Stimulated activated CD8-positive, alpha-beta memory T cell treated with anti-CD3 and anti-CD28 coated beads, Interleukin-4, amount 100 ng/mL, for 24 hours (primary cell): ENCODE data around the gene MINK1.
"Not testable (repeated sequence)": the region's sequence is repeated elsewhere in the genome, so short reads cannot be mapped to it uniquely, and the experiment has no call there.

ENCODE experiments used
- DNase-seq: peaks from one replicate; pipeline ENCODE4 v3.0.0-alpha.2; 2020; ENCODE audit warnings: low read depth

The MINK1 gene

DNA sequence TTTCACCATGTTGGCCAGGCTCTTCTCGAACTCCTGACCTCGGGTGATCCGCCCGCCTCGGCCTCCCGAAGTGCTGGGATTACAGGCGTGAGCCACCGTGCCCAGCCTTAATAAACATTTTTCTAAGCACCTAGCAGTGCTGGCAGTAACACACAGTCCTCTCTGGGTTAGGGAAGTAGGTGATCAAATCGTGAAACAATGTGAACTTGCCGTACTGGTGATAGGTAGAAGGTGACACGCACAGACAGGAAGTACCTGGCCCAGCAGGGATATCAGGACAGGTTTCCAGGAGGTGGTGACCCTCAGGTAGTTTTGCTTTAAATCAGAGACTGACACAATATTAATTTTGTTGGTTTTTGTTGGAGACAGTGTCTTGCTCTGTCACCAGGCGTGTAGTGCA is 21.7 kb upstream of the MINK1 start:
- no peak for DNase-seq

- DNase-seq: no peak
These were observed 20.4 kb upstream of the MINK1 start for GRCh38 chr17:4812690-4813089.

- DNase-seq: no peak
These were observed 18.0 kb upstream of the MINK1 start for GRCh38 chr17:4815043-4815675.

DNA sequence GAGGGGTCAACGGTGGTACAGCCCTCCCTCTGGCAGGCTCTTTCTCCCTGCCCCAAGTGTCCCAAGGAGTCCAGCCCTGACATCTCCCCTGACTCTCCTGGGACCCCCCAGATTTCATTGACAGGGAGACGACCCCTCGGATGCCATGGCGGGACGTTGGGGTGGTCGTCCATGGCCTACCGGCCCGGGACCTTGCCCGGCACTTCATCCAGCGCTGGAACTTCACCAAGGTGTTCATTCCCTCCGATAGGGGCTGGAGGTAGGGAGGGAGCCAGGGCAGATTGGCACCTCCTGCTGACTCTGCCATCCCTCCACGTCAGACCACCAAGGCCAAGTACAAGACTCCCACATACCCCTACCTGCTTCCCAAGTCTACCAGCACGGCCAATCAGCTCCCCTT is 16.3 kb upstream of the MINK1 start:
- no peak for DNase-seq

GRCh38 chr17:4818276-4818675 is 14.9 kb upstream of the MINK1 start:
- no peak for DNase-seq

DNA sequence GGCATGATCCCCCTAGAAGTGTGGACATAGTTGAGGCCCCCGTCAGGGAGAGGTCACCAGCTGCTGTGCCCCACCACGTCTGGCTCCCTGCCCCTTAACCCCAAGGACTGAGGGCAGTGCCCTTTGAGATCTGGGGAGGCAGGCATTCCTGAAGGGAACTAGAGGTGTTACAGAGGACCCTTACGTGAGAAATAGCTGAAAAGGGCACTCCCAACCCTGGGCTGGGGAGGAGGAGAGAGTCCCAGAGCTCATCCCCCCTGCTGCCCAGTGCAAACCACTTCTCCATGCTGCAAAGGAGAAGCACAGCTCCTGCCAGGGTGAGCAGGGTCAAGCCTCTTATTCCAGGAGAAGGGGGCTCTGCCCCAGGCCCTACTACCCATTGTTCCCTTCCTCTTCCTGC is 10.3 kb upstream of the MINK1 start:
- DNase-seq: no peak

DNA sequence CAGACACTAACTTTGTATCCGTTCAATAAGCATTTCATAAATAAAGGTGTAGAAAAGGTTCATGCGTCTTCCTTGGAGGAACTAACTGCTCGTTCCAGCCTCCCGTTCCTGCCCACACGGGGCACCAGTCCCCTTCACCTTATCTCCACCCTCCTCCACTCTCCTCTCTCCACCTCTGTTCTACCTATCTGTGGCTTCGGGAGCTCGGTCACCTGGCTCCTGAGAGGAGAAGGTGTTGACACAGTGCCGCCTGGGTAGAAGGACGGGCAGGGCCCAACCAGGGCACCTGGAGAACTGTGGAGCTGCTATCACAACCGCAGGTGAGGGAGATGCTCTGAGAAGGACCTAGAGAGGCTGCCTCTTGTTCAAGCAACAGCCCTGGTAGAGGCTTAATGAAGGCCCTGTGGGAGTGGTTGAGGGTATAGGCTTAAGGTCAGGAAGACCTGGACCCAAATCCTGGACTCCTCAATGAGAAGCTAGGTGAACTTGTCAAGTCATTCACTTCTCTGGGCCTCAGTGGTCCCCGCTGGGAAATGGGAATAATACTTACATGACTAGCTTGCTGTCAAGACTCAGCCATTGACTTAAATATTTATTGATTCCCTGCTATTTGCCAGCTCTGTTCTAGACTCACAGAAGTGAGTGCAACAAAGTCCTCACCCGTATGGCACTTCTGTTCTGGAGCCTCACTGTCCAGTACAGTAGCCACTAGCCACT is 9.6 kb upstream of the MINK1 start:
- DNase-seq: no peak

GRCh38 chr17:4827399-4827798 is 5.7 kb upstream of the MINK1 start:
- DNase-seq: no peak

DNA sequence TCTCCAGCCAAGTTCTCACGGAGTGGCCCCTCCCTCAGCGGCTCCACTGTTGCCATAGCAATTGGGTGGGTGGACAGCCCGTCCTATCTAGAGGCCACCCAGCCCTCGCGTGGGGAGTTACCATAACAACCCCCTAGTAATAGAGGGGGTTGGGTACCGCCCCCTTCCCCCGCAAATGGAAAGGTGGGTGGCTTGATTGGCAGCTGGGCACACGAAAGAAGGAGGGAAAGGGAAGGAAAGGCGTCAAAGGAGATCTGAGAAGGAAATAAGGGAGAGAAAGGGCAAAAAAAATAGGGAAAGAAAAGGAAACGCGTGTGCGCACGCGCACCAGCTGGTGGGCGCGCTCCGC is 337 bp upstream of the MINK1 start:
- not testable (repeated sequence) for DNase-seq

DNA sequence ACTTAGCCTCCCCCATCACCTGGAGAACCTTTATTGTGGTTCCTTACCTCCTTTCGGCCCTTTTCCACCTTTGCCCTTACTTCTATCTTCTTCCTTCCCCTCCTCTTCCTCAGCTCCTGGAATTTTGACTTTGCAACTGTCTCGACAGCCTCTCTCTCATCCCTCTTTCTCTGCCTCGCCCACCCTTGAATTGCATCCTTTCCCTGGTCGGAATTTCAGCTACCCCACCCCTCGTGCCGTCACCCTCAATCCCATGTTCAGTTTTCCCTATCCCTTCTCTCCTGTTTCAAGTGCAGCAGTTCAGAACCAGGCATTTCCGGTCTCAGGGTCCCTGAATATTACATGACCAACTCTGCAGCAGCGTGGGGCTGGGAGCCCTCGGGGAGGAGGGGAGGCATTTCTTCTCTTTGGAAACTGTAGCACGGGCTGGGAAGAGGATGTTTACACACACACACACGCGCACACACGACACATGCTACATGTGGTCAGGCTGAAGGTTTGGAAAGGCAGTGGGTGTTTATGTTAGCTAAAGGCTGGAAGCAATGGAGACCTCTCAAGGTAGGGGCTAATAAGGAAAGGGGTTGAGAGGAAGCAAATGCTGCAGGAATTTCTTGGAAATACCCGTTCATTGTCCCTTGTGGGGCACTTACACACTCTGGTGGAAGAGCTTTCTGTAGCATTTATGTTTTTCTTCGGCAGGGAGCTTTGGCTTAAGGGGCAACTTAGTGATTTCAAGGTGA is 971 bp downstream of the MINK1 start:
- DNase-seq: no peak

DNA sequence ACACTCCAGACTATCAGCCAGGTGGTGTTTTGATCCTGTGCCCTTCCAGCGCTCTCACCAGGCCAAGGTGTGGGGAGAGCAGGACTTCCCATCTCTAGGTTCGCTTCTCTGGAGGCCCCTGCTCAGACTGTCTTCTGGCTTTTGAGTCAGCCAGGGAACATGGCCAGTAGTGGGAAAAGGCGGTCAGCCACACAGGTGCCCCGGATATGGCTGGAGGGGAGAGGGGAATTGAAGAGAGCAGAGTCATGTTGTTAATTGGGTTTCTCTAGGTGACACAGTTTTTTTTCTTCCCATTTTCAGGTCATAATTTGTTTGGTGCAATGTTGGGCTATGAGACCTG is 1.5 kb downstream of the MINK1 start:
- no peak for DNase-seq

- DNase-seq: no peak
These were observed 3.1 kb downstream of the MINK1 start for GRCh38 chr17:4836221-4836620.

- no peak for DNase-seq
These were observed 4.5 kb downstream of the MINK1 start for GRCh38 chr17:4837471-4838308.

- DNase-seq: no peak
These were observed 5.2 kb downstream of the MINK1 start for GRCh38 chr17:4838309-4838785.

DNA sequence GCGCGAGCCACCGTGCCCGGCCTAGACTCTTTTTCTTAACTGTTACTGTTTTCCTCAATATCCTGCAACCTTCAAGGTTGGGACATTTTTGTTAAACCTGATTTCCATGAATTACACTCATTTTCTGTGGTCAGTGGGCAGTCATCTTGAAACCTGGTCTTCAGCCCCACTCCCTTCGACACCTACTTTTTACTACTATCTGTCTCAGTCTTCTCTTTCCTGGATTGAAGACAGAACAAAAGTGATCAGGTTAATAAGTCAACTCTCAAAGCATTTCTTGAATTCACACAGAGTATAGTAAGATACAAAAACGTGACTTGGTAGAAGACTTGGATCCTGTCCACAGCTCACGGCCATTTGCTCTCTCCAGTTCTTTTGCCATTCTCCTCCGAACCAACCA is 6.1 kb downstream of the MINK1 start:
- no peak for DNase-seq

DNA sequence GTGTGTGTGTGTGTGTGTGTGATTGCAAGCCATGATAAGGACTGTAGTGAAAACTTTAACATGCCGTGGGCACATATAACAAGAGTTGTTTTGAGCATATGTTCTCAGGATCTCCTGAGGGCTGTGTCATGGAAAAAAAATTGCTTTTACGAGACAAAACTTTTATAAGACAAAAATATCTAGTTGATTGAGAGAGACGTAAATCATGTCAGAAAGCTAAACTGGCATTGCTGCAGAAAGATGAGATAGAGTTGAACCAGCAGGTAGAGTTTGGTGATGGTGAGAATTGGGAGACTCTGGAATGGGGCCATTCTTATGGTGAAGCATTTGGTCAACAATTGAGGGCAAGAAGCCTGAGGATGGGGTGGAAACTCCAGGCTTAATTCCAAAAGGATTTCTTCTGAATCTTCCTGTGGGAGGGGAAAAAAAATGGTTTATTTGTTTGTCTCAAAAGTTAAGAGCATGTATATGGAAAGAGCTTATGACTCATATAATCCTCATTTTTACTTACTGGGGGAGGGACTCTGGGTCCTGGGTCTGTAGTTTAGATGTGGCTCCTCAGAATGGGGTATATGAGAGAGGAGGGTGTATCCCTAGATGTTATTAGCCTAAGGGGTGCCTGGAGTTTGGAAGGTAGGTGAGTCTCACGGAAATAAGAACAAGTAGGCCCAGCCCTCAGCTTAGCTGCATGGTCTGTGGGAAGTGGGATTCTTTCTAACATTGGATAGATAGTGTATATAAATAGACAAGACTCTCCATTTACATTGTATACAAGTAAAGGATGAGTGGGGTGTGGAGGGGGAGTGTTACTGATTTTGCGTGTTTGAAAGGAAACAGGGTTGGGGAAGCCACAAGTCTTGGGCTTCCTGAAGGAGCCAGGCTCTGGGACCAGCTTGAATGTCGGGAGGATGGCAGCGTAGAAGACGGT is 7.1 kb downstream of the MINK1 start:
- DNase-seq: no peak

DNA sequence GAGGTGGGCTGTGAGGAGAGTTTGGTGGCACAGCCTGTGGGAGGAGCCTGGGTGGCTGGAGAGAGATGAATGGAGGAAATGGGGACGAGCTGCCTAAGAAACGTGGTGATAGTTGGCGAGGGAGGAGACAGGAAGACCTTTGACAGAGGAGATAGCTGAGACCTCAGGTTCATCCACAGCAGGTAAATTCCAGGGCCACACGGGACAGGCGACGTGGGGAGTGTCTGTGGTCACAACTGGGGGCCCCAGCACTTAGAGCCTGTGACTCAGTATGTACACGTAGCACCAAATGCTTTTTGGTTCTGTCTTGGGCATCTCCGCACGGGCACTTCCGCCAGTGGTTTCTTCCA is 7.7 kb downstream of the MINK1 start:
- no peak for DNase-seq

DNA sequence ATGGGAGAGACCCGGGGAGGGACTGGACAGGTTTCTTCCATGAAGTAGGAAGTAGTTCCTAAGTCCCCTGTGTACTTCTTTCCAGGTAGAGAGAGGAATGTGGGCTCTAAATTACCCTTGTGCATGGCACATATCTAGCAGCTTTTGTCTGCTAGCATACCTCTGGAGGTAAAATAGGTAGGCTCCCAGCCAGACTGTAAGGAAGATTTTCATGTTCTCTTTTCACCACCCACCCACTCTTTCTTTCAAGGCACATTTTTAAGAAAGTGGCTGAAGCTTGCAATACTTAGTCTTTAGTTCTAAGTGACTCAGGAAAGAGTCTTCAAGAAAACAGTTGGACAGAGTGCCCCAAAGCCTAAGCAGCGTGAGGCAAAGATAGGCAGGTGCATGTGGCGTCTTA is 9.2 kb downstream of the MINK1 start:
- DNase-seq: no peak

- DNase-seq: no peak
These were observed 10.3 kb downstream of the MINK1 start for GRCh38 chr17:4843321-4844000.

- DNase-seq: no peak
These were observed 12.0 kb downstream of the MINK1 start for GRCh38 chr17:4845118-4845517.
